DMS153 treated with DMSO at 0.1 percent for 48 hours (cell line): Measurements from ENCODE around the gene KLF13.
"Not testable (repeated sequence)": the region's sequence is repeated elsewhere in the genome, so short reads cannot be mapped to it uniquely, and the experiment has no call there.

Experiments
- DNase-seq: peaks from one replicate; lab custom pipeline; 2025; ENCODE audit not compliant: unreplicated experiment; lab: John Stamatoyannopoulos, UW

Gene KLF13

GRCh38 chr15:31344823-31345605 lies 18.4 kb downstream of the KLF13 start:
- no peak for DNase-seq

GRCh38 chr15:31345606-31346366 lies 19.2 kb downstream of the KLF13 start:
- DNase-seq: no peak

- no peak for DNase-seq
These were observed 19.9 kb downstream of the KLF13 start for GRCh38 chr15:31346367-31347066.

GRCh38 chr15:31347067-31347975 lies 20.7 kb downstream of the KLF13 start:
- DNase-seq: no peak

GRCh38 chr15:31347981-31348803 lies 21.6 kb downstream of the KLF13 start:
- DNase-seq: no peak

- no peak for DNase-seq
These were observed 22.9 kb downstream of the KLF13 start for GRCh38 chr15:31349233-31350141.

GRCh38 chr15:31350771-31351170 lies 24.1 kb downstream of the KLF13 start:
- DNase-seq: no peak

GRCh38 chr15:31352339-31352751 lies 25.7 kb downstream of the KLF13 start:
- DNase-seq: no peak

GRCh38 chr15:31352911-31353811 lies 26.5 kb downstream of the KLF13 start:
- no peak for DNase-seq

- no peak for DNase-seq
These were observed 27.3 kb downstream of the KLF13 start for GRCh38 chr15:31353931-31354330.

- not testable (repeated sequence) for DNase-seq
These were observed 29.5 kb downstream of the KLF13 start for GRCh38 chr15:31356097-31356496.

- DNase-seq: no peak
These were observed 30.5 kb downstream of the KLF13 start for GRCh38 chr15:31357148-31357547.

- no peak for DNase-seq
These were observed 31.5 kb downstream of the KLF13 start for GRCh38 chr15:31358163-31358562.

- no peak for DNase-seq
These were observed 32.5 kb downstream of the KLF13 start for GRCh38 chr15:31358957-31359701.

- no peak for DNase-seq
These were observed 33.1 kb downstream of the KLF13 start for GRCh38 chr15:31359702-31360111.

GRCh38 chr15:31360158-31360561 lies 33.5 kb downstream of the KLF13 start:
- no peak for DNase-seq
